HG03135 (cell line): ENCODE results near the gene GOLGA6L9.
A peak's percentile ranks its signal among the peaks of the same experiment; 100 is the strongest.
"Not testable (repeated sequence)": the region's sequence is repeated elsewhere in the genome, so short reads cannot be mapped to it uniquely, and the experiment has no call there.

Experiments used
- ATAC-seq: cut with Tn5 transposase; IDR thresholded peaks from one replicate; pipeline ENCODE4 v1.9.1; 2021; ENCODE audit warnings: mild to moderate bottlenecking, moderate library complexity; ENCODE audit not compliant: unreplicated experiment

The GOLGA6L9 gene

GRCh38 chr15:82465629-82466028 lies 36.0 kb downstream of the GOLGA6L9 start:
- ATAC-seq, result not testable (repeated sequence)

- ATAC-seq, result peak; percentile 92
Measured at GRCh38 chr15:82468205-82468604, 38.6 kb downstream of the GOLGA6L9 start.

GRCh38 chr15:82469381-82469780 lies 39.8 kb downstream of the GOLGA6L9 start:
- ATAC-seq, result not testable (repeated sequence)

DNA sequence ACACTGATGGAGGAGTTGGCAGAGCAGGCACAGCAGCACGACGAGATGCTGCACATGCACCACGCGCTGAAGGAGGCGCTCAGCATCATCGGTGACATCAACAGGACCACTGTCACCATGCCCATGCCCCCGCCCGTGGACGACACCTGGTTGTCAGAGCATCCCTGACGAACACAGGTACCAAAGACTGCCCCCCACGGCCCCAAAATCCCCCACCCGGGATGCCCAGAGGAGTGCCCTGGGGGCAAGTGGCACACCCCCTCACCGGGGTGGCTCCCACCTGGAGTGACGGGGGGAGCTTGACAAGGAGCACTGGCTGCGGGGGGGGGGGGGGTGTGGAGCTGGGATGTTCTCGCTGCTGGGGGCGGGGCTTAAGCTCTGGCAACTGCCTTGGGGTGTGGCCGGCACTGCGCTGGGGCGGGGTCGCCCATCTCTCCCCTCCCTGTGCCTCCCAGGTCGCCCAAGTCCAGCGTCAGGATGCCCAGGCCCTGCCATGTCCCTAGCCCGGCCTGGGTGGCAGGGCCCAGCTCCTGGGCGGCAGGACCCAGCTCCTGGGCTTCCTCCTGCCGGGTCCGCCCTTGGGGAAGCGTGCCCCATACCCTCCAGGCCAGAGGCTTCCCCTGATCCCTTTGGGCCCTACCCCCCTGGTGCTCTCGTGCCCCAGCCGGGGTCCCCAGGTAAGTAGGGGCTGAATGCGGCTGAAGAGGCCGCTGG lies 42.8 kb downstream of the GOLGA6L9 start:
- ATAC-seq, result not testable (repeated sequence)

DNA sequence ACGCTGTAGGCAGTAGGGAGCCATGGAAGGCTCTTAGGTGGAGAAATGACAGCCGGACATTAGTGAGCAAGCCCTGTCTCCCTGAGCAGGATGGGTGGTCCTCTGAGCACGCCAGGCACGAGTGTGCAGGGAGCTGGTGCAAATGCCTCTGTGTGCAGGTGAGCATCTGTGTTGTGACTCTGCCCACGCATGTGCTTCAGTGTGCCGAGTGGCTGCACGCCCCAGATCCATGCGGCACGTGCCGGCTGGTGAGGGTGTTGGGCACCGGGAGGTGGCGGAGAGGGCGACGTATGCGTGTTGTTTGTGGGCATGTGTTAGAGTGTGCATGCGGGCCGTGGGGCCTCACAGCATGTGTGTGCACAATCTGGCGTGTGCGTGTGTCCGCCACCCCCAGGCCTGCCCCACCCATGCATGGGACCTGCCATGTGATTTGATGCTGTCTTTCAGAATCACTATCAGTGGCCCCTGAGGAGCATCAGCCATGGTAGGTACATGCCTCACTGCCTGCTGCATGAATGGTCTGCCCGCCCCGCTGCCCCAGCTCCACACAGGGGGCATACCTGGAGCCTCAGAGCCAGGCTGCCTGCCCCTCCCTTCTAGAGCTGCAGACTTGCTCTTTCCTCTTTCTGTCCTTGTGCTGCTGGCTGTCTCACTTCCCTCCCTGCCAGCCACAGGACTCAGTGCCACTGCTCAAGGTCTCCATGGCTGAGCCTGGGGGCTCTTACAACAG lies 45.1 kb downstream of the GOLGA6L9 start:
- ATAC-seq, result not testable (repeated sequence)

DNA sequence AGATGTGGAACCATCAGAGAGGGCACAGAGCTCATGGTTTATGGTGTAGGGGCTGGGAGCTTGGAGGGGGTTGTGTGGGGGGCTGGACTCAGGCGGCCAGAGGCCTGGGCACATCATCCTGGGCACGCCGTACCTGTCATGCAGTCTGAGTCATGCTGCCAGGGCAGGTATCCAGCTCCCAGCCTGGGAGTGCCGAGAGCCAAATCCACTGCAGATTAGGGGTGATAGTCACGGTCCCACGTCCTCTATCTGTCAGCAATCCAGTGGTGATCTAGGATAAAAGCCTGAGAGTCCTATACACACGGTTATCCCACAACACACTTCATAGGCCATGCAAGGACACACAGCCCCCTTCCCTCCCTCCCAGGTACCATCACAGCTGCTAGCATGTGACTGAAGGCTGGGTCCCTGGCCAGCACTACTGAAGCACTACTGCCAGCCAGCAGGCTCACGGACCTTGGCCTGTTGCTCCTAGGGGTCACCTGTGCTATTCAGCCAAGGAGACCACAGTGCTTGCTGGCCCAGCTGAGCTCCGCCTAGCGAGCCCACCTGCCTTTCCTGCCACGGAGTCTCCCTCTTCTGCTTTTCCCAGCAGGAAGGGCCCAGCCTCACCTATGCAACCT lies 45.8 kb downstream of the GOLGA6L9 start:
- not testable (repeated sequence) for ATAC-seq

DNA sequence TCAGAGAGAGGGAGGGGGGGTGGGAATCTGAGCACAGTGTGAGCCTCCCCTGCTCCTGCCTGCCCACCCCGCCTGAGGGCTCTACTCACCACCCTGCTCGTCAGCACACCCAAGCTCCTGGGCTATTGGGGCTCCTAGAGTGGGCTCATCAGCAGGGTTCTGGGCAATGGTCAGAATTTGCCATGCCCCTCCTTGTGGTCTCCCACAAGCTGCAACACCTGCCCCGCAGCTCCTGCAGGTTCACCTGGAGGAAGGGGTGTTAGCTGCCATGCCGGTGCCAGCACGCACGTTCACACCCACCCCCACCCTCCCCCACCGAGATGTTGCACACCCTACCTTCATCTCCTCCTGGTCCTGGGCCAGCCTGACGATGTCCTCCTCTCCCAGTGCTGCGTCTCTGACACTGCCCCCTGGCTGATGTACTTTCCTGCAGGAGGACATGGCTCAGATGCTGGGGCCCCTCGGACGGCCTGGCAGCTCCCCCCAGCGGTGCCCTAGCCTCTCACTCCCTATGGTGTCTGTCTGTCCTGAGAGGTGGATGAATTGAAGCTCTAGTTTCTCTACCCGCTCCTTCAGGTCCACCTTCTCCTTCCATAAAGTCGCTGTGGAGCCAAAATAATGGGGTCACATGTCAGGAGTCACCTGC lies 47.2 kb downstream of the GOLGA6L9 start:
- ATAC-seq, result not testable (repeated sequence)

- ATAC-seq, result not testable (repeated sequence)
Measured at GRCh38 chr15:82477343-82478057, 47.9 kb downstream of the GOLGA6L9 start.
